KG1 (cell line): ENCODE results near the gene HORMAD2.
"Not testable (repeated sequence)": the region's sequence is repeated elsewhere in the genome, so short reads cannot be mapped to it uniquely, and the experiment has no call there.

Source experiments
- DNase-seq: peaks from one replicate; lab custom pipeline; 2025; lab: John Stamatoyannopoulos, UW

The HORMAD2 gene

GRCh38 chr22:30057375-30057774, 22.9 kb upstream of the HORMAD2 start:
- no peak for DNase-seq

- not testable (repeated sequence) for DNase-seq
Measured at GRCh38 chr22:30059346-30060020, 20.8 kb upstream of the HORMAD2 start.

- DNase-seq = not testable (repeated sequence)
Measured at GRCh38 chr22:30061094-30061493, 19.2 kb upstream of the HORMAD2 start.

- DNase-seq = no peak
Measured at GRCh38 chr22:30062259-30062658, 18.0 kb upstream of the HORMAD2 start.

- no peak for DNase-seq
Measured at GRCh38 chr22:30062950-30063349, 17.3 kb upstream of the HORMAD2 start.

- DNase-seq = no peak
Measured at GRCh38 chr22:30064172-30064571, 16.1 kb upstream of the HORMAD2 start.

- no peak for DNase-seq
Measured at GRCh38 chr22:30073743-30074142, 6.5 kb upstream of the HORMAD2 start.

GRCh38 chr22:30074147-30074546, 6.1 kb upstream of the HORMAD2 start:
- no peak for DNase-seq

GRCh38 chr22:30074994-30075393, 5.3 kb upstream of the HORMAD2 start:
- DNase-seq = no peak

- no peak for DNase-seq
Measured at GRCh38 chr22:30077279-30077880, 2.9 kb upstream of the HORMAD2 start.

GRCh38 chr22:30078320-30079311, 1.6 kb upstream of the HORMAD2 start:
- no peak for DNase-seq

- no peak for DNase-seq
Measured at GRCh38 chr22:30080805-30081204, 541 bp downstream of the HORMAD2 start.

- DNase-seq = no peak
Measured at GRCh38 chr22:30086496-30086895, 6.2 kb downstream of the HORMAD2 start.

GRCh38 chr22:30087037-30087436, 6.8 kb downstream of the HORMAD2 start:
- DNase-seq = not testable (repeated sequence)

- no peak for DNase-seq
Measured at GRCh38 chr22:30087611-30088010, 7.3 kb downstream of the HORMAD2 start.

- no peak for DNase-seq
Measured at GRCh38 chr22:30088468-30088867, 8.2 kb downstream of the HORMAD2 start.

- DNase-seq = no peak
Measured at GRCh38 chr22:30089655-30089974, 9.4 kb downstream of the HORMAD2 start.

GRCh38 chr22:30092686-30093085, 12.4 kb downstream of the HORMAD2 start:
- DNase-seq = no peak

GRCh38 chr22:30094804-30095203, 14.5 kb downstream of the HORMAD2 start:
- DNase-seq = no peak

GRCh38 chr22:30097861-30098260, 17.6 kb downstream of the HORMAD2 start:
- DNase-seq = no peak

GRCh38 chr22:30100770-30101169, 20.5 kb downstream of the HORMAD2 start:
- not testable (repeated sequence) for DNase-seq

GRCh38 chr22:30104501-30105156, 24.4 kb downstream of the HORMAD2 start:
- DNase-seq = peak; percentile 10
